SKM-1 treated with dmso at 0.1 percent for 144 hours (cell line): ENCODE data around the gene ZDHHC3.
A peak's percentile ranks its signal among the peaks of the same experiment; 100 is the strongest.

Source experiments
- DNase-seq: peaks from one replicate; lab custom pipeline; 2025; ENCODE audit not compliant: unreplicated experiment; lab: John Stamatoyannopoulos, UW

Gene ZDHHC3, protein sequence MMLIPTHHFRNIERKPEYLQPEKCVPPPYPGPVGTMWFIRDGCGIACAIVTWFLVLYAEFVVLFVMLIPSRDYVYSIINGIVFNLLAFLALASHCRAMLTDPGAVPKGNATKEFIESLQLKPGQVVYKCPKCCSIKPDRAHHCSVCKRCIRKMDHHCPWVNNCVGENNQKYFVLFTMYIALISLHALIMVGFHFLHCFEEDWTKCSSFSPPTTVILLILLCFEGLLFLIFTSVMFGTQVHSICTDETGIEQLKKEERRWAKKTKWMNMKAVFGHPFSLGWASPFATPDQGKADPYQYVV

DNA sequence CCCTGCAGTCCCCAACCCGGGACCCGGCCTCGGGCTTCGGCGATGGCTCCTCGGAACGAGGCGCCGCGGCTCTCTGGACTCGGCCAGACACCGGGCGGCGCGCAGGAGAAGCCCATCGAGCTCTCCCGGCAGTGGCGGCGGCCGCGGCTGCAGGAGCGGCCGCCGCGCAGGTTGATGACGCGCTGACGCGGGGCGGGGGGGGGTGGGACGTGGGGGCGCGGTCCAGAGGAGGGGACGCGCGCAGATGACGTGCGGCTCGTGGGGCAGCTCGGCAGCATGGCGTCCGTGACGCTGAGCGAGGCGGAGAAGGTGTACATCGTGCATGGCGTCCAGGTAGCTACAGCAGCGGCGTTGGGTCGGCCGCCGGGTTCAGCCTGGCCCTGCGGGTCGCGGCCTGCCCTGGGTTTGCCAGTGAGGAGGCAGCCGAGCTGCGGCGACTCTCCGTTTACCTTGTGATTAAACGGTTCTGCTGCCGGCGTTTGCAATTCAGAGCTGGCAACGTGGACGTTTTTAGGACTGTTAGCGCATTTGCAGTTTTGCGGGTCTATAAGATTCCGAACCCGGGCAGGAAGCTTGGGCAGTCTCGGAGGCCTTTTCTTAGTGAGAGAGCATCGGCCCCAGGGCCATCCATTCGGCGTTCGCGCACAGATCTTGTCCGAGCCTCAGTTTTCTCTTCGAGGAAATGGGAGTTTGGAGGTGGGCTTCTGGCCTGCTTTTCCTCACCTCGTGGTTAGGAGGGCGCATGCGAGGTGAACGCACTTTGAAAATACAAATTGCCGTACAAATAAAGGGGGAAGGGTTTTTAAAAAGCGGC, at the start of gene ZDHHC3, which contains the start of gene EXOSC7:
Gene ZDHHC3, minus strand, starts transcription at position 173 of the 814 bp plus-strand sequence. CDS start 16,738 bp downstream, outside the sequence.
Gene EXOSC7, plus strand, starts transcription at position 243 of the 814 bp plus-strand sequence. Its CDS starts 34 bp downstream, at position 277.
- DNase-seq = peak; percentile 62

DNA sequence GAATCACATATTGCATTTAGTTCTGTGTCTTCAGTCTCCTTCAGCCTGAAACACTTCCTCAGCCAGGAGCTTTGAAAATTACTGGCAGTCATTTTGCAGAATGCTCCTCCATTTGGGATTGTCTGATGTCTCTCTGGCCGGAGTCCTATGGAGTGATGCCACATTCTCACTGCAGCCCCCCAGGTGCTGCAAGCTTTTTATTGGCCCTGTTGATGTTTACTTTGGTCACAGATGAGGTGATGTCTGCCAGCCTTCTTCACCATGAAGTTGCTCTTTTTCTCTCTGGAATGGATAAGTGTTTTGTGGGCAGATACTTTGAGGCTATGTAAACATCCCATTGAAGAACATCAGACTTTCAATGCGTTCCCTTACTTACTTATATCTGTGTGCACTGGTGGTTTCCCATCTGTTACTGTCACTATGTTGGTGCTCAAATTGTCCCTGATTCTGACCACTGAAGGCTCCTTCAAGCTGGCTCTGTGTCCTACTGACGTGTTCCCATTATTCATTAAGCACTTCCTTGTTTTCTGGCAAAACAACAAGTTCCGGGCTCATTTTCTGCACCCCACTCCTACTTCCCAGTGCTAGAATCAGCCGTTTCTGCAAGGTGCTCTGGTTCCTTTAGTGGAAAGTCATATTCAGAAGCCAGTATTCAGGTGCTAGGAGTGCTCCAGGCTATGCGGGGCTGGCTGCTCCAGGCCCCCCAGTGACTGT, 48.7 kb upstream of the ZDHHC3 start:
- DNase-seq = no peak

DNA sequence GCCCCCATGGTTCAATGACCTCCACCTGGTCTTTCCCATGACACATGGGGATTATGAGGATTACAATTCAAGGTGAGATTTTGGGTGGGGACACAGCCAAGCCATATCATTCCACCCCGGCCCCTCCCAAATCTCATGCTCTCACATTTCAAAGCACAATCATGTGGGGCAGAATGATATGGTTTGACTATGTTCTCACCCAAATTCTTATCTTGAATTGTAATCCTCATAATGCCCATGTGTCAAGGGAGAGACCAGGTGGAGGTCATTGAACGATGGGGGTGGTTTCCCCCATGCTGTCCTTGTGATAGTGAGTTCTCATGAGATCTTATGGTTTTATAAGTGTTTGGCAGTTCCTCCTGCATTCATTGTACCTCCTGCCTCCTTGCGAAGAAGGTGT, 47.7 kb upstream of the ZDHHC3 start:
- DNase-seq = no peak

DNA sequence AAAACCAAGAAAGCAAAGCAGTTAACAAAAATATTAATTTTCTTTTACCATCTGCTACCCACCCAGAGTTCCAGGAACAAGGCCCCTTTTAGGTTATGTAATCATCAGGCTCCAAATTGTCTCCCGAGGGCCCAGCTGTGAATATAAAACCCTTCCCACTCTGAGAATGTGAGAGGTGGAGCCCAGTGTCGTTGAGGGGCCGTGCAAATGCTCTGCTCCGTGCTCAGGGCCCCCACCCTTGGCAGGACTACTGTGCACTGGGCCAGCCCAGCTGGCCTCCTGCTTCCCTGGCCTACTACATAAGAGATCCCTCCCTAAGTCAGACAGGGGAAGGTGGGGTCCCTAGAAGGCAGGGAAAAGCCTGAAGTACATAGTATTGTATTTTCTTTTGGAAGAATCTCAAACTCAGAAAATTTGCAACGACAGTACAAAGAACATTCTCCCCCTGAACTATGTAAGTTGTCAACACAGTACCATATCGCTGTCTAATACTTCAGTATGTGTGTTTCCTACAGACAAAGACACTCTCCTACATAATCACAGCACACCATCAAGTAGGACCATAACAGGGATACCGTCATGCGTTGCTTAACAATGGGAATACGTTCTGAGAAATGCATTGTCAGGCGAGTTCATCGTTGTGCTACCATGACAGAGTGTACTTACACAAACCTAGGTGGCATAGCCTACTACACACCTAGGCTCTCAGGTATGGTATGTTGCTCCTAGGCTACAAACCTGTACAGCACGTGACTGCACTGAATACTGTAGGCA, 45.7 kb upstream of the ZDHHC3 start:
- no peak for DNase-seq

DNA sequence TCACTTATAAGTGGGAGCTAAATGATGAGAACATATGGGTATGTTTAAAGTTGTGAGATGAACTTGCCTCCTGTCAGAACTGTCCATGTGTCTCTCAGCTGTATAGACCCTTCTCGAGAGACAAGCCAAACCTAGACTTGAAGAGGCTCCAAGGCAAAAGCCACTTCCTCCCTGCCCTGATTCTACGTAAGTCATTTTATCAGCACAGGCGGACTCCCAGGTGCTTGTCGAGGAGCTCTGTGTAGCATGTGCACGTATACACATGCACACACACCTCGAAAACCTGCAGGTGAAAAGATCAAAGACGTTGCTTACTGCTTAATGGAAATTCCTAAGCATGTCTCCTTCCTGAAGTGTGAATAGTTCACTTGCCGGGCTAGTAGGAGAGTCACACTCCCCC, 44.6 kb upstream of the ZDHHC3 start:
- no peak for DNase-seq

DNA sequence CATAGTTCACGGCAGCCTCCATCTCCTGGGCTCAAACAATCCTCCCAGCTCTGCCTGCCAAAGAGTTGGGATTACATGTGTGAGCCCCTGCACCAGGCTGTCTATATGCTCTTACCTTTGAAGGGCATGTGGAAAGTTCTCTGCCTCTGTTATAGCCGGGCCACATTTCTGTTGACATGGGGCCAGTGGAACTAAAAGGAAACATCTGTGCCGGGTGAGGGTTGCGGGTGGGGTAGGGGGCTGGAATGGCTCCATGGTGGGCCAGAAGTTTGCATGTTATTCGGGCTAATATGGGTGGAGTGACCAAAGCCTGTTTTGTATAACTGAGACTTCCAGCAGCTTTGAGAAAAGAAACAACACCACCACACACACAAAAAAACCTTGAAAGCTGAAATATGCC, 41.8 kb upstream of the ZDHHC3 start:
- no peak for DNase-seq

DNA sequence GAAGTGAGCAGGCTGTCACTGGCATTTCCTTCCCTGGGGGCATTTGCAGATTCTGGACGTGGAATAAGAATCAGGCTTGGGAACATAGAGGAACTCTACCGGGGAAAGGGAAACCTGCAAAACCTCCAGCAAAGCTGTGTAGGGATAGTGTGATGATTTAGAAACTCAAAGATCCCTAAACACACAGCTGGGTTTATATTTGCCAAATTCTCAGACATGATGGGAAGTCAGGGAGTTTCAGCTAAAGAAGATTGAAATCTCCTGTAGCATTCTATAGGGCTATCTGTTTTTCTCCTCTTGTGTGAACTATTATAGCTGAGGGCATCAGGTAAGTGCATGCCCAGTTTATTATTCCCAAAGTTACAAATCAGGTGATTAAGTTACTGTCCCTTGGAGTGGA, 40.9 kb upstream of the ZDHHC3 start:
- no peak for DNase-seq

DNA sequence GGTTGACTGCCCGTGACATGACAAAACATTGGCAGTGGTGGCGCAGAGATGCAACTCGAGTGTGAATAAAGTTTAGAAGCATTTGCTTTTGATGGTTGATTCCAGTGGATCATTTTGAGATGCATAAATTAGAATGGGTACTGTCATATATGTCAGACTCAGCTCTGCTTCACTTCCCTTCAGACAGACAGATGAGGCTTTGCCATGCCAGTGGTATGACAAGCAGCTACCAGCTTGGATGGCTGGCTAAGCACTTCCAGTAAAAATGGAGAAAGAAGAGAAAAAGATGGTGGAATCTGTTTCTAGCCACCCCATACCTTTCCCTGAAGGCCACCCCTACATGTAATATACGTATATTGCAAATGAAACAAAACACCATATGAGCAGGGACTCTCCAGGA, 36.6 kb upstream of the ZDHHC3 start:
- DNase-seq = no peak

DNA sequence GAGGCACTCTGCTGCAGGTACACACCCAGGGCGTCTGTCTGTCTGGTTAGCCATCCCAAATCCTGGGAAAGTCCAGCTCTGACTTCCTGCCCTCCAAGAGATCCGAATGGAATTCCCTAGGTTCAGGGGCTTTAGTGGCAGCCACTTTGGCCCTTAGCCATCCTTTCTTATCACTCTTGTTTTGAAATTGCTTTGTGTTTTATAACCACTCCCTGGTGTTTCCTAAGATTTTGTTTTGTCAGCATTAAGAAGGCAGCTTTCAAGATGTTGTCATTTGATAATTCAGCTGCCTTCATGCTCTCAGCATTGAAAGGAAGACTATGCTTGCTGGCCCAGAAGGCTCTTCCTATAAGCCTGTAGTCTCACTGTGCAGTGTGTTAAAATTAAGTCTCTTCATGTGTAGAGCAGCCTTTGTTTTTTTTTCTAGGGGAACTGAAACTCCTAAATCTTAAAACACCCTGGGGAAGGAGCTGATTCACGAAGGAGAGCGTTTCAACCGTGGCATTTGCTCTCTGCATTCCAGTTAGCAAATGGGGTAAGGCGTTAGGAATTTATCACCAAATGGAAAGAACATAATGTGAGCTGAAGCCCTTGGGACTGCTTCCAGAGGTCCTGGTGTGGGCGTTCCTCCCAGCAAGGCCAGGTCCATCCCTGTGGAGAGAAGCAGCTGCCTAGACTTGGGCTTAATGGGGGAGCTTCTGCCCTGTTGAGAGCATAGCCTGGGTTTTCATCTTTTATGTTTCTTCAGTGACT, 36.0 kb upstream of the ZDHHC3 start:
- DNase-seq = no peak

DNA sequence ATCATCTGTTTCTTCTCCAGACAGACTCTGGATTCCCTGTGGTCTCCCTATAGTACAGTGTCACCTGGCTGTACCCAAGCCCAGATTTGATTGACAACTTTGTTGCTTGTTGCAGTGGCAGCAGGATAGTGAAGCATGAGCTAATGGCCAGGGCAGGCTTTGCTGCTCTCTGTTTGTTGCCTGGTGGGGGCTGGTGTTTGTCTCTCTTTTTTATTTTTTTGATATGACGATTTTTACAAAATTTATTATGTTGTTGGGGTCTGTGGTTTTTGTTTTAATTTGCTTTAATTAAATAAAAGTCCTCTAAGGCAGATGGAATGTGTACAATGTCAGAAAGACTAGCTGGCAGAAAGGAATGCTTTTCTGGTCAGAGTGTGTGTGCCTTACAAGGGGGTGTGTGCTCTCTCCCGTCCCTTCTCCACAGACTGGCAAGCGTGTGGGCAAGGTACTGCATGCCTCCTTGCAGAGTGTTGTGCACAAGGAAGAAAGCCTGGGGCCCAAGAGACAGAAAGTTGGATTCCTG, 34.9 kb upstream of the ZDHHC3 start:
- no peak for DNase-seq

DNA sequence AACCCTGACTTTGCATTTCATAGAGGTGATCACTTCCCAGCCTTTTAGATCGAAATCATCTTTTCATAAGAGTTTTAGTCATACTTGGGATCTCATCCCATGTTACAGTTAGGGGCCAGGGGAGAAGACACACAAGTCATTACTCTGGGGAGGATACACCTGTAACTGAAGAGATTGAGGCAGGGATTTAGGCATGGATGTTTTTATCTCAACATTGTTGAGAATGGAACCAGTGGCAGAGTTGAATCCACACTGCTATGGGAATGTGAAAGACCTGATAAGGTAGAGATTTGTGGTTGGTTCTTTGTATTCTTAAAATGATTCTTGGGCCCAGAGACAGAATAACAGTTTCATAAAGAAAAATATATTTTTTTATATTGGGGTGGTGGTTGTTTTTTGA, 33.9 kb upstream of the ZDHHC3 start:
- no peak for DNase-seq

DNA sequence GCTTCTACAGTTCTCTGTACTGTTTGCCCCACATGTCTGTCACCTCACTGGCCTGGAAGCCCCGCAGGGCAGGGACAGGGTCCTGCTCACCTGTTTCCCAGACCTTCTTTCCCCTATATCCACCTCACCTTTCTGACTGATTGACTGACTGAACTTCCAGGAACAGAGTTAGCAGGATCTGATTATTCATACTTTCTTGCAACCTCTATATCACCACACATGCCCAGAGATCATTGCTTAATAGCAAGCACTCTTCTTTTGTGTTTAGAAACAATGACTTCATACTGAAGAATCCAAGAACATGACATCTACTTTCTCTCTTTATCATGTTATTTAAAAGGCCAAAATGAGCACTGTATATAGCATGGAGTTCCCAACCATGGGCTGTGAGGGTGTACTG, 32.1 kb upstream of the ZDHHC3 start:
- no peak for DNase-seq

DNA sequence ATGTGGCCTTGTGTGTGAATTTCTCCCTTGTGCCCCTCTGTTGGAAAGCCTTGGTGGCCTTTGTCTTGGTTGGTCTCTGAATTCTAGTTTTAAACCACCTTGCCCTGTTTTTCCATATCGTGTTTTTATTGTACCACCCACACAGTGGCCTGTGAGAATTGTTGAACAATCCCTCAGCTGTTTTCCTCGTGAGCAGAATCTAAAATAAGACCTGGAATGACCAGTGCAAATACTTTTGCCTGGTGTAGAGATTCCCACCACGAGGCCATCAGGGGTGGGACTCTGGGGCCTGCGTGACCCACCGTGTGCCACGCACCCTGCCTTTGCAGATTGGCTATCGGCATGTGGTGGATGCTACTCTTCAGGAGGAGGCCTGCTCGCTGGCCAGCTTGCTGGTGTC, 31.1 kb upstream of the ZDHHC3 start:
- no peak for DNase-seq

DNA sequence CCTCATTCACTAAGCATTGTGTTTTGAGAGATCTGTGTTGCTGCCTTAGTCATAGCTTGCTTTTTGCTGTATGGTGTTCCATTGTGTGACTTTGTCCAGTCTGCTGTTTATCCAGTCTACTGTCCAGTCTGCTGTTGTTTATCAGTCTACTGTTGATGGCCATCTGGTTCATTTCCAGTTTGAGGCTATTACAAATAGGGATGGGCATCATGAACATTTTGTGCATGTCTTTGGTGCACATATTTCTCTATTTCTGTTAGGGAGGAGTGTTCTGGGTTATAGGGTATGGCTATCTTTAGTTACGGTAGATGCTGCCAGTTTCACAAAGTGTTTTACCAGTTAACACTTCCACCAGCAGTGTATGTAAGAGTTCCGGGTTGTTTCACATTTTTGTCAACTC, 27.9 kb upstream of the ZDHHC3 start:
- no peak for DNase-seq

DNA sequence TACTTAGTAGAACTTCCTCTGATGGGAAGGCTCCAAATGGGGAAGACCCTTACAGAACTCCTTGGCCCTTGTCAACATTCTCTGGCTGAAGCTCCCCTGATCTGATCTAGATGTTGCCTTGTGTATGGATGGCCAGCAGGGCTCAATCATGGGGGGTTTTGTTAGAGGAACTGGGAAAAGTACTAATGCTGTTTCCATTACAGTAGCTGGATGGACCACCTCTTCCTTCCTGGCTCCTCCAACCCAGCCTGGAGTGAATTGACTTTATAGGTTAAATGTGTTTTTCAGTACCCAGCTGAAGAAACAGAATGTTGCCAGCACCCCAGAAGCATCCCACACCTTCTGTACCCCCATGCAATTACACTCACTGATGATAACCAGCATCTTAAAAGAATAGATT, 27.4 kb upstream of the ZDHHC3 start:
- DNase-seq = no peak

DNA sequence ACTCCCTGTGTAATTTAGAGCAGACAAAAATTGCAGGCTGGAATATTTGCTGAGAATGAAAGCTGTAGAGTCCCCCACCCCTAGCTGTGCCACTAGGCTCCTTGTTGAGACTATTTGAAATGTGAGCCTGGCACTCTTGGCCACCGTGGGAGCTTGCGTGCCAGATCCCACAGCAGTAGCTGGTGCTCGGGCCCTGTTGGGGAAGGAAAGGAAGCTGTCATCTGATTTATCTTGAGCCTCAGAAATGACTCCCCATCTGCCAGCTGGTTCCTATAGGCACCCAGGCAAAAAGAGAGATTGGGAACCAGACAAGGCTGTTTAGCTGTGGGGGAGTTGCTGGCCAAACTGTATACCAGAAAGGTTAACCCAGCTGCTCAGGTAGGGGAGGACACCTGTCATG, 26.7 kb upstream of the ZDHHC3 start:
- no peak for DNase-seq

DNA sequence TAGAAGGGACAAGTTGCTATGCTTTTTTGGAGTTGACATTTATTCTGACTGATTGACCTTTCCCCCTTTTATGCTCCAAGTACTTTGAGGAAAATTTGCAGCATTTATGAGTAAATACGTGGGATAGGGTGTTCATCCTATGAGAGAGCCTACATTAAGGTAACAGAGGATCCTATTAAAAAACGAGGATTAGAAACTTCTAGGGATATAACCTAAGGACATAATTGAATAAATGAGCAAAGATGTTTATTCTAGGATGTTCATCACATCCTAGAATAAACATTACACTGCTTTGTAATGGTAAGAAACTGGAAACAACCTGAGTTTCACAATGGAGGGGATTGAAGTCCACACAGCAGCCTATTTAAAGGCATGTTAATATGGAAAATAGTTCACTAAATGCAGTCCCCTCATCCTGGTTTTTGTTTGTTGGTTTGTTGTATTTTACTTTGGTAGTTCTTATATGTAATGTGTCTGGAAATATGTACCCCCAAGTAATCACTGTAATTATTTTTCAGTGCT, 26.2 kb upstream of the ZDHHC3 start:
- DNase-seq = no peak

DNA sequence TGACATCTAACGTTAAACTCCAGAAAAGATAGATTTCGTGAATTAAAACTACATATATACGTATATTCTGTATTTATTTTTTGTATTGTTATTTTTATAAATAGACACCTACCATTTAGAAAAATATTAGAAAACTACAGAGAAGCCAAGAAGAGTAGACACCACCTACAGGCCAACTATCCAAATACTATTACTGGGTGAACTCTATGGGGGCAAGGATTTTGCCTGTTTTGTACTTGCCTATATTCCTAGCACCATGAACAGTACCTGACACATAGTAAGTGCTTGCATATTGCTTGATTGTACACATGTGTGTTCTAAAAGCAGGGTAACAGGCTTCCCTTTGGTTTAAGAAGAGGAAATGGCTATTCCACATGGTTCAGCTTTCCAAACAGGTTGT, 25.8 kb upstream of the ZDHHC3 start:
- no peak for DNase-seq

DNA sequence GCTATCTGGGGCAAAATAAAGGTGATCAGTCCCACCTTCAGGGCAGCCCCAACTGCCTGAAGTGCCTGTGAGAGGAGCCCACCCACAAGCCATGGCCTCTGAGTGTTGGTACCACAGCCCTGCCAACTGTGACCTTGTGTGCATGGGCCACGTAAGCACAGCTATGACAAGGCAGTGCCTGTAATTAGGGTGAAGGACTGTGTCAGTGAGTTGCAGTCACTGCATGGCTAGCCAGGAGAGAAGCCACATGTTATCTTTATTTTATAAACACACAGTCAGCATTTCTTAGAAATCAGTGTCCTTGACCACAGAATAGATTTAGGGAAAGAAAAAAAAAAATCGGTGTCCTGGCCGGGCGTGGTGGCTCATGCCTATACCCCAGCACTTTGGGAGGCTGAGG, 24.8 kb upstream of the ZDHHC3 start:
- DNase-seq = no peak

DNA sequence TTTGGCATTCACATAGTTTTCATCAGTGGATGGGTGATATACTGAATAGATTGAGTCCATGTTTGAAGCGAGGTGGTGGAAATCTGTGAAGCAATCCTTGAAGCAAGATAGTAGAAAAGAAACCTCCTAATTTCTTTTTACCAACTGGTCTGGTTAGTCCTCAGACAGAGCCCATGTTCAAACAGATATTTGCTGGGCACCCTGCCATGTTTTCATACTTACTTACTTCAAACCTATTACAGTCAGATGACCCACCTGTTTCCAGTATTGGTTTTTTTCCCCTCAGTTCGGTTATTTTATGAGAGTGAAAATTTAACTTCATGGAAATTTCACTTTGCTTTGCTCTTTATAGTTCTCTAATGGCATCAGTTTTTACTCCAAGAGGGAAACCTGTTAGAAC, 23.8 kb upstream of the ZDHHC3 start:
- DNase-seq = no peak
